HepG2 (cell line): ENCODE results near the gene CARD8. TPM values are rescaled to one million over a fixed set of nuclear protein-coding genes. Genes with fewer than 3 reads are reported as not detected.

ENCODE experiments used
- ELF4 ChIP-seq: sonication (generic); formaldehyde crosslinking; IDR thresholded peaks from 2 replicates; pipeline ENCODE4 v1.5.0; 2020; ENCODE audit warnings: missing genetic modification reagents, mild to moderate bottlenecking, moderate library complexity, borderline replicate concordance
- HNF4G ChIP-seq, 2 experiments: sonication (generic) in 1 of 2; formaldehyde crosslinking in 1 of 2; IDR thresholded peaks; 2 replicates each; pipeline versions ENCODE4 v1.4.0 to v1.6.1; 2011 to 2020; ENCODE audit warnings: borderline replicate concordance in 2 of 2, low read depth in 2 of 2, mild to moderate bottlenecking in 2 of 2, low read length in 1 of 2, missing genetic modification reagents in 1 of 2, moderate library complexity in 1 of 2
- MTA3 ChIP-seq: sonication (generic); formaldehyde crosslinking; IDR thresholded peaks from 2 replicates; pipeline ENCODE4 v1.4.0; 2020; ENCODE audit warnings: missing genetic modification reagents
- SNAI1 ChIP-seq: sonication (generic); formaldehyde crosslinking; IDR thresholded peaks from 2 replicates; pipeline ENCODE4 v1.5.0; 2020; ENCODE audit warnings: mild to moderate bottlenecking, missing genetic modification reagents, borderline replicate concordance
- STAG1 ChIP-seq: sonication (generic); formaldehyde crosslinking; IDR thresholded peaks from 2 replicates; pipeline ENCODE4 v1.4.0; 2020; ENCODE audit warnings: missing genetic modification reagents
- ZFYVE20 ChIP-seq: sonication (generic); formaldehyde crosslinking; IDR thresholded peaks from 2 replicates; pipeline ENCODE4 v1.8.0; 2023; ENCODE audit warnings: low read depth, mild to moderate bottlenecking, moderate library complexity, missing genetic modification reagents, borderline replicate concordance
- ZSCAN30 ChIP-seq: sonication (generic); formaldehyde crosslinking; IDR thresholded peaks from 2 replicates; pipeline ENCODE4 v1.5.0; 2020; ENCODE audit warnings: mild to moderate bottlenecking, missing genetic modification reagents
- polyA plus RNA-seq, 8 experiments: library from polyadenylated mRNA; depleted of rRNA in 3 of 8; stranded (reverse) in 7 of 8; unstranded in 1 of 8; fragments of >200 nt; fragmentation: Illumina TruSeq in 4 of 8; extraction: Trizol in 4 of 8; gene quantifications; 2 replicates each; pipeline versions ENCODE4 v1.2.1 to v1.2.3, GENCODE V29; 2011 to 2016; ENCODE audit warnings: low read depth in 4 of 8, missing spikeins in 1 of 8, mixed read lengths in 1 of 8; ENCODE audit not compliant: insufficient read depth in 1 of 8
- total RNA-seq, 5 experiments: library from RNA; depleted of rRNA; stranded (reverse); fragments of >200 nt; fragmentation: Illumina TruSeq; extraction: Trizol; gene quantifications; 2 replicates each; pipeline ENCODE4 v1.2.3, GENCODE V29; 2016; ENCODE audit warnings: low read depth in 1 of 5
- TF ChIP-seq, protein P1 (sequence below): sonication (generic); formaldehyde crosslinking; IDR thresholded peaks from 2 replicates; pipeline ENCODE4 v1.4.0; 2020; ENCODE audit warnings: mild to moderate bottlenecking, missing genetic modification reagents
- TF ChIP-seq, protein P2 (sequence below): sonication (generic); formaldehyde crosslinking; IDR thresholded peaks from 2 replicates; pipeline ENCODE4 v1.8.0; 2022; ENCODE audit warnings: missing genetic modification reagents, mild to moderate bottlenecking, moderate library complexity, borderline replicate concordance
- TF ChIP-seq, protein P3 (sequence below): sonication (generic); formaldehyde crosslinking; IDR thresholded peaks from 2 replicates; pipeline ENCODE4 v1.5.0; 2020; ENCODE audit warnings: mild to moderate bottlenecking, missing genetic modification reagents
- TF ChIP-seq, protein P4 (sequence below): sonication (generic); formaldehyde crosslinking; IDR thresholded peaks from 2 replicates; pipeline ENCODE4 v1.8.1; 2023; ENCODE audit warnings: mild to moderate bottlenecking, missing genetic modification reagents

The CARD8 gene
- total and polyA plus RNA-seq, 2 of the 13 experiments (the other 11 are each of a cell fraction or from before 2014, with no cell fraction given) = 15.0 to 19.2 TPM

DNA sequence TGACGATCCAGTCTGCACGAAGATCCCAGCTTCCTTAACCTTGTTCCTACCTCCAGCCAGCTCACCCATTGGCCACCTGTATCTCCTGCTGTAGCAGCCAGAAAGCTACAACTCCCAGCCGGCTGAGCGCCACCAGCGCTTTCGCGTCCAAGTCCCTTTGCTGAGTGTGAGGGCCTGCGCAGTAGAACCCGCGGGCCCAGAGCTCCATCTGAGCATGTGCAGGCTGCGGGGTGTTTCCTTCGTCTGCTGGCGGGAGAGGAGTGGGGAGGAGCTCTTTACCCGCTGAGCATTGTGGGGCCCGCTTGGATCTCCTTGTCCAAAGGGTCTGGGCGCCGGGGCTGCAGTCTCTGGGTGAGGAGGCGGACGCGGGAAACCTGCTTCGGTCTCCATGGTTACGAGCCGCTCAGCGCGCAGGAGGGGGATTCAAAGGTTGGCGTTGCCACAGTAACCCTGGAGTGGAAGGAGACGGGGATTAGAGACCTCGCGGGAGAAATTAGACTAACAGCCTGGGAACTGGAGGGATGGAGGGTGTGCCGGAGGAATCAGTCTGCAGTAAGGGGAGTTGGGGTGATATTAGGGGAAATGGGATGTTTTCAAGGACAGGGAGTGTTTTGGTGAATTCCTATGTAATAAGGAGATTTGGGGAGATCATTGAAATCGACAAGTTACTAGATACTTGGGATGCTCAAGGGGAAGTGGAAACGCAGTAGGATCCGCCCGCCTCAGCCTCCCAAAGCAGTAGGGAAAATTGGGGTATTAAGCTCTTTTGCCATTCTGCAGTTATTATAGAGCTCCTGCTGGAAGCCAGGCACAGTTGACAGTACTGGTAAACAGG lies 51.7 kb downstream of the CARD8 start (continued):
- TF ChIP-seq, protein P1, sequence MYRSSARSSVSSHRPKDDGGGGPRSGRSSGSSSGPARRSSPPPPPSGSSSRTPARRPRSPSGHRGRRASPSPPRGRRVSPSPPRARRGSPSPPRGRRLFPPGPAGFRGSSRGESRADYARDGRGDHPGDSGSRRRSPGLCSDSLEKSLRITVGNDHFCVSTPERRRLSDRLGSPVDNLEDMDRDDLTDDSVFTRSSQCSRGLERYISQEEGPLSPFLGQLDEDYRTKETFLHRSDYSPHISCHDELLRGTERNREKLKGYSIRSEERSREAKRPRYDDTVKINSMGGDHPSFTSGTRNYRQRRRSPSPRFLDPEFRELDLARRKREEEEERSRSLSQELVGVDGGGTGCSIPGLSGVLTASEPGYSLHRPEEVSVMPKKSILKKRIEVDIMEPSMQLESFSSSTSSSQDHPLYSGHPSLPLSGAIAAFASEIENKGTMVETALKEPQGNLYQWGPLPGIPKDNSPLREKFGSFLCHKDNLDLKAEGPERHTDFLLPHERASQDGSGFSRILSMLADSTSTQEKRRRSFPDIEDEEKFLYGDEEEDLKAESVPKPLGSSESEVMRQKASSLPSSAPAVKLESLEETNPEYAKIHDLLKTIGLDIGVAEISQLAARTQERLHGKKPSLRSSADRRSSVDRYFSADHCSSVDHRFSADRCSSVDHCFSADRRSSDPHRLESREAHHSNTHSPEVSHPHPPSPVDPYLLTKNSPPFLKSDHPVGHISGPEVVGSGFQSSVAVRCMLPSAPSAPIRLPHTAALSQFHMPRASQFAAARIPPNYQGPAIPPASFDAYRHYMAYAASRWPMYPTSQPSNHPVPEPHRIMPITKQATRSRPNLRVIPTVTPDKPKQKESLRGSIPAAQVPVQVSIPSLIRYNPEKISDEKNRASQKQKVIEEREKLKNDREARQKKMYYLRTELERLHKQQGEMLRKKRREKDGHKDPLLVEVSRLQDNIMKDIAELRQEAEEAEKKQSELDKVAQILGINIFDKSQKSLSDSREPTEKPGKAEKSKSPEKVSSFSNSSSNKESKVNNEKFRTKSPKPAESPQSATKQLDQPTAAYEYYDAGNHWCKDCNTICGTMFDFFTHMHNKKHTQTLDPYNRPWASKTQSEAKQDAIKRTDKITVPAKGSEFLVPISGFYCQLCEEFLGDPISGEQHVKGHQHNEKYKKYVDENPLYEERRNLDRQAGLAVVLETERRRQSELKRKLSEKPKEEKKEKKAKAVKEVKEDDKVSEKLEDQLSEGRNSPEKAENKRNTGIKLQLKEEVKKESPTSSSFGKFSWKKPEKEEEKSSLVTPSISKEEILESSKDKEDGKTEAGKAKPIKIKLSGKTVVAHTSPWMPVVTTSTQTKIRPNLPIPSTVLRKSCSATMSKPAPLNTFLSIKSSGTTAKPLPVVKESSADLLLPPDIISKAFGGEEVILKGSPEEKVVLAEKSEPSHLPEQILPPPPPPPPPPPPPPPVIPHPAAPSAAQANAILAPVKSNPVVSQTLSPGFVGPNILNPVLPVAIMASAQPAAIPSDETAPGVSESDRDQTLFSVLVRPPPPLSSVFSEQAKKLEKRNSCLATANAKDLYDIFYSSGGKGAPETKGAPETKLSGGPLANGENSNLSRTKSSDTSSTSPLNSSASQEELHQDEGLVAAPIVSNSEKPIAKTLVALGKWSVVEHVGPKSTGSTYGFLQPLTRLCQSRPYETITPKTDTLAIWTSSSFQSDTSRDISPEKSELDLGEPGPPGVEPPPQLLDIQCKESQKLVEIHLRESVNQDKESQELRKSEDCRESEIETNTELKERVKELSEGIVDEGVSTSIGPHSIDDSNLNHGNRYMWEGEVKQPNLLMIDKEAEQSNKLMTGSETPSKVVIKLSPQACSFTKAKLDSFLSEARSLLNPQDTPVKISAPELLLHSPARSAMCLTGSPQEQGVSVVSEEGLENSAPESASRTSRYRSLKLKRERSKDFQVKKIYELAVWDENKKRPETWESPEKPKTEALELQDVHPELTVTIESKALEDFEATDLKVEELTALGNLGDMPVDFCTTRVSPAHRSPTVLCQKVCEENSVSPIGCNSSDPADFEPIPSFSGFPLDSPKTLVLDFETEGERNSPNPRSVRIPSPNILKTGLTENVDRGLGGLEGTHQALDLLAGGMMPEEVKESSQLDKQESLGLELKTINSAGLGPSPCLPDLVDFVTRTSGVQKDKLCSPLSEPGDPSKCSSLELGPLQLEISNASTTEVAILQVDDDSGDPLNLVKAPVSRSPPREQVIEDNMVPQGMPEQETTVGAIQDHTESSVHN (CRISPR knock-in tag) = no peak
- TF ChIP-seq ELF4 (CRISPR knock-in tag) (no peak), ZFYVE20 (CRISPR knock-in tag) (no peak), MTA3 (no peak), SNAI1 (no peak), STAG1 (CRISPR knock-in tag) (no peak), ZSCAN30 (CRISPR knock-in tag) (no peak), HNF4G (IDR thresholded peaks at IDR 0.05; ENCODE audit: borderline replicate concordance, low read depth, low read length) (no peak), HNF4G (CRISPR knock-in tag; IDR thresholded peaks at IDR 0.05; ENCODE audit: borderline replicate concordance, low read depth) (no peak; the same call in 1 of the 2 replicates)
- TF ChIP-seq, protein P2, sequence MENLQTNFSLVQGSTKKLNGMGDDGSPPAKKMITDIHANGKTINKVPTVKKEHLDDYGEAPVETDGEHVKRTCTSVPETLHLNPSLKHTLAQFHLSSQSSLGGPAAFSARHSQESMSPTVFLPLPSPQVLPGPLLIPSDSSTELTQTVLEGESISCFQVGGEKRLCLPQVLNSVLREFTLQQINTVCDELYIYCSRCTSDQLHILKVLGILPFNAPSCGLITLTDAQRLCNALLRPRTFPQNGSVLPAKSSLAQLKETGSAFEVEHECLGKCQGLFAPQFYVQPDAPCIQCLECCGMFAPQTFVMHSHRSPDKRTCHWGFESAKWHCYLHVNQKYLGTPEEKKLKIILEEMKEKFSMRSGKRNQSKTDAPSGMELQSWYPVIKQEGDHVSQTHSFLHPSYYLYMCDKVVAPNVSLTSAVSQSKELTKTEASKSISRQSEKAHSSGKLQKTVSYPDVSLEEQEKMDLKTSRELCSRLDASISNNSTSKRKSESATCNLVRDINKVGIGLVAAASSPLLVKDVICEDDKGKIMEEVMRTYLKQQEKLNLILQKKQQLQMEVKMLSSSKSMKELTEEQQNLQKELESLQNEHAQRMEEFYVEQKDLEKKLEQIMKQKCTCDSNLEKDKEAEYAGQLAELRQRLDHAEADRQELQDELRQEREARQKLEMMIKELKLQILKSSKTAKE (CRISPR knock-in tag) = no peak
- TF ChIP-seq, protein P3, sequence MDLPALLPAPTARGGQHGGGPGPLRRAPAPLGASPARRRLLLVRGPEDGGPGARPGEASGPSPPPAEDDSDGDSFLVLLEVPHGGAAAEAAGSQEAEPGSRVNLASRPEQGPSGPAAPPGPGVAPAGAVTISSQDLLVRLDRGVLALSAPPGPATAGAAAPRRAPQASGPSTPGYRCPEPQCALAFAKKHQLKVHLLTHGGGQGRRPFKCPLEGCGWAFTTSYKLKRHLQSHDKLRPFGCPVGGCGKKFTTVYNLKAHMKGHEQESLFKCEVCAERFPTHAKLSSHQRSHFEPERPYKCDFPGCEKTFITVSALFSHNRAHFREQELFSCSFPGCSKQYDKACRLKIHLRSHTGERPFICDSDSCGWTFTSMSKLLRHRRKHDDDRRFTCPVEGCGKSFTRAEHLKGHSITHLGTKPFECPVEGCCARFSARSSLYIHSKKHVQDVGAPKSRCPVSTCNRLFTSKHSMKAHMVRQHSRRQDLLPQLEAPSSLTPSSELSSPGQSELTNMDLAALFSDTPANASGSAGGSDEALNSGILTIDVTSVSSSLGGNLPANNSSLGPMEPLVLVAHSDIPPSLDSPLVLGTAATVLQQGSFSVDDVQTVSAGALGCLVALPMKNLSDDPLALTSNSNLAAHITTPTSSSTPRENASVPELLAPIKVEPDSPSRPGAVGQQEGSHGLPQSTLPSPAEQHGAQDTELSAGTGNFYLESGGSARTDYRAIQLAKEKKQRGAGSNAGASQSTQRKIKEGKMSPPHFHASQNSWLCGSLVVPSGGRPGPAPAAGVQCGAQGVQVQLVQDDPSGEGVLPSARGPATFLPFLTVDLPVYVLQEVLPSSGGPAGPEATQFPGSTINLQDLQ (CRISPR knock-in tag) = no peak
- TF ChIP-seq, protein P4, sequence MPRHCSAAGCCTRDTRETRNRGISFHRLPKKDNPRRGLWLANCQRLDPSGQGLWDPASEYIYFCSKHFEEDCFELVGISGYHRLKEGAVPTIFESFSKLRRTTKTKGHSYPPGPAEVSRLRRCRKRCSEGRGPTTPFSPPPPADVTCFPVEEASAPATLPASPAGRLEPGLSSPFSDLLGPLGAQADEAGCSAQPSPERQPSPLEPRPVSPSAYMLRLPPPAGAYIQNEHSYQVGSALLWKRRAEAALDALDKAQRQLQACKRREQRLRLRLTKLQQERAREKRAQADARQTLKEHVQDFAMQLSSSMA (CRISPR knock-in tag) = peak; percentile 79; the same call in 1 of the 2 replicates
